A172 (cell line): ENCODE results near the gene PPM1H. TPM values are rescaled to one million over a fixed set of nuclear protein-coding genes. Genes with fewer than 3 reads are reported as not detected.

Experiments used
- DNase-seq: peaks from one replicate; pipeline ENCODE4 v3.0.0-alpha.2; 2015; ENCODE audit warnings: low spot score
- total RNA-seq: library from RNA; depleted of rRNA; stranded (reverse); fragments of >200 nt; shearing (Covaris generic); gene quantifications from 2 replicates; pipeline ENCODE4 v1.2.3, GENCODE V29; 2014

The PPM1H gene
- total RNA-seq, 1 experiment from 2014 or later: 9.2 TPM

GRCh38 chr12:62649412-62650138, 285.4 kb downstream of the PPM1H start:
- DNase-seq: no peak

DNA sequence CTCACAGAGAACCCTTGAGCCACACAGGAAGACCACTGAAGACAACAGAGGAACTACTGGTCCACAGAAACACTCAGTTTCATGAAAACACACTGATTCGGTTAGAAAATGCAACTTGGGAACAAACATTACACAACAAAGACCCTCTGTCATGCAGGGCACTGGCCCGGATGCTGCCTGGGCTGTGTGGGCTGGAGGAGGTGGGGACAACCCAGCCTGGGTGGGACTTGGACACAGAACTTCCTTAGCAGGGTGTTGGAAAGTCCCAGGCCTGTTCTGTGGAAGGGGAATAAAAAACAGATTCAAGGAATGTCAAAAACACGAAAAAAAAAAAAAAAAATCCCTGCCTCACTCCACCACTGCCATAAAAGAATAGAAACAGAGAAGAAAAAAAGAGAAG, 287.4 kb downstream of the PPM1H start:
- no peak for DNase-seq

GRCh38 chr12:62646566-62646965, 288.4 kb downstream of the PPM1H start:
- no peak for DNase-seq

DNA sequence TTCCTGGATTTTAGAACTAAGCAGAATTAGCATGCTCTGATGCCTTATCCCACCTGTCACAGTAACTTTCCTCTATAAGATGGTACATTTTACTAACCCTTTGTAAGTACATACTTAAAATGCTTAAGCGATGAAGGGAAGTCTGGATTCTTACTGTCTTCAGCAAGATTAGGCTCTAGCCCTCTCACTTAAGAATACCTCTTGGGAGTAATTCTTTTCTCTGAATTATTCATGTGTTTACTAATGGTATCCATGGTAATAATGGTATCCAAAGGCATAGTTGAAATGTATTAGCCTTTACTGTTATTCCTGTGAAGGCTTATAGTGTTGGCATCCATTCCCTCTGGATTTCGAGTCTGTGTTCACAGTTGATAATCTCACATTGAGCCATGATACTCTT, 291.5 kb downstream of the PPM1H start:
- DNase-seq: no peak

DNA sequence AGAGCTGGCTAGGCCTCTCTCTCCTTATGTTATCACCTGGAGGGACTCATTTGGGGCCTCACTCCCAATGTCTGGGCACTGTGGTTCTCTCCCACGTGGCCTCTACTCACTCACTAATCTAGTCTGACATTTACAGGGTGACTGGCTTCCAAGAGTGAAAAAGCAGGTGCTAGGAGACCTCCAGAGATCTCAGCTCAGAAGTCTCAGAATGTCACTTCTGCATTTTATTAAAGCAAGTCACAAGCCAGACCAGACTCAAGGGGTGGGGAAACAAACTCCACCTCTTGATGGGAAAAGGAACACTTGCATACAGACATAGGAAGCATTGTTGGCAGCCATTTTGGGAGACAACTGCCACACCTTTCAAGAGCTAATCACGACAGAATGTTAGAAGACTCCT, 292.5 kb downstream of the PPM1H start:
- DNase-seq: no peak

DNA sequence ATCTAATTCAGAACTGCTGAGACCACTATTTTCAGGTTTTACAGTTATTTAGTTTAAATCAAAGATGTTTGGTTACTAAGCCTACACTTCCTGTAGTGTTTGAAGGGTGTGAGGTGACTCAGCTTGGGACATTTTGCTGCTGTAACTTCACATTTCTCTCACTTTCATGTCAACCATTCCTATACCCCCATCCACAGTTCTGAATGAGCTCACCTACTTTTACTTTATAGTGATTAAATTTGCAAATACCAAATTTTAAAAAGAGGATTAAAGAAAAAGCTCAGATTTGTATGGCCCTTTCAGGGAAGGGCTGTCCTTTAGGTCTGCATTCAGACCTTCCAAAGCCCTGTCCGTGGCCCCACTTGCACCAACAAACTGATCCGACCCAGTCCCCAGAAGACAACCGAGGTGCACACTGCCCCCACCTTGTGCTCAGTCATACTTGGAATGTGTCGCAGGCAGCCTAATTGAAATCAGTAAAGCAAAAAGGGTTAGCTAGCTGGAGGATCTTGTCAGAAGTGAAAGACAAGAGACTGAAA, 294.0 kb downstream of the PPM1H start:
- peak; percentile 55 for DNase-seq

DNA sequence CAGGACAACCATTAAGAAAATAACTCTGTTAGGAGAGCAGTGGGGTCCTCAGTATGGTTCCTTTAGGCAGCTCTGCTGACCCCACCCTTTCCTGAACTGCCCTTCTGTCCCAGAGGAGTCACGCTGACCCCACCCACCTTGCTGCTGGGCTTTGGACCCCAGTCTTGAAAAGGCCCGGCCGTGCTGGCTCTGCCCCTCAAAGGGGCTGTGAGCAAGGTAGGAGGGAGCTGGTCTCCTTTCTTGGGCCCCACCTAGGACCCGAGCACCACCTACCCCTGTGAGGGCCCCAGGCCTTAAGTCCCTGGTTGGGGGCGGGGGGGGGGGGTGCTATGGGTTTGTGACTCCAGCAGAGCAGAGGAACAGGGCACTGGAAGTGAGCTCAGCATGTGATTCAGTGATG, 297.3 kb downstream of the PPM1H start:
- DNase-seq: no peak

DNA sequence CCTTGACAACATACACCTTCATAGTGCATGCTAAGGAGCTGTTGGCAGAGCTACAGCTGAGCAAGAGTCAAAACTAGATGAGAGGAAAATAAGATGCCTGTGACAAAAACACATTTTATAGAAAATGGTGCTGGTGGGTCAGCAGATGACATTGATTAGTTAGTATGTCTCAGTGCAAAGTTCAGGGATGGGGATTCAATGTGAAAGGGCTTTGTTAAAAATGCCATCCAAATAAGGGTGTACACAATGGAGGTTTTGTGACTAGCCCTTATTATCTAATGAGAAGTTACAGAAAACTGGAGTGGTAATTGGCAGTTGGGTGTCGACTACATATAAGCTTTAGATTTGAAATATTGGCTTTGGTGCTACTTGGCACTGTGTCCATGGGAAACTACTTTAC, 299.3 kb downstream of the PPM1H start:
- no peak for DNase-seq

GRCh38 chr12:62632411-62632918, 302.5 kb downstream of the PPM1H start:
- no peak for DNase-seq

DNA sequence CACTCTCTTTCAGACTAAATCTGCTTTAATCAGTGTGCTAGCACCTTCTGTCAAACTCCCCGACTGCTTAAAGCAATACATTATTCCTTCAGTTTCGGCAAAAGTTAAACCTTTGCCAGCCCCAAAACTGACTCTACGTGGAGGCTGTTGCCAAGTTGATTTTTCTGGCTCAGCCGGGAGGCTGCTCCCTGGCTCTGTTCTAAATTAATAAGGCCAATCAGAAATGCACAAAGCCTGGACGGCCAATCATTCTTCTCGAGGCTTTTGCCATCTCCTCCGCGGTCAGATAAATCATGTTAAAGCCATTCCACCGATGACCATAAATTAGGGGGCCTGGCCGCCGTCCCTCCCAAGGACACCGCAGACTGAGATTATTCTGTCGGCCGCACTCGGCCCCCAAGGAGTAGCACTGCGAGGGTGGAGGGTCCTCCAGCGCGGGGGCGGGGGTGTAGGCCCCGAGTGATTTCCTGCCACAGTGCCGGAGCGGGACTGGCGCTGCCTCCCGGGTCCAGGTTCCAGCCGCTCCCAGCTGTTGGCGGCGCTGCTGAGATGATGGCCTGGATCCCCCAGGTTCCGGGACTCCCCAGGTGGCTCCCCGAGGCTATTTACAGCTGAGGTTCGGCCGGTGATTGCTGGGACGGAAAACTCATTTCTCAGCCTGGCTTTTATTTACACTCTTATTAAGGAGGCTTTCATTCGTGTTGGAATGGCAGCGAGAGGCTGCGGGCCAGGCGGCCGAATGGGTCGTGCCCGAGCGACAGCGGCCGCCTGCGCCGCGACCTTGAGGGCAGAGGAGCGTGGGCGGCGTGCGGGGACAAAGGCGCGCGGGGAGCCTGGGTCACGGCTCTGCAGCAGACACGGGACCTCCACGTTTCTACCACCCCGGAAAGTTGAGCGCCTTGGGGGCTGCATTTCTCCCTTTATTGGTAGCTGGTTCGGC, 303.2 kb downstream of the PPM1H start:
- DNase-seq: peak; percentile 67

- no peak for DNase-seq
Observed at GRCh38 chr12:62629971-62630739, 304.8 kb downstream of the PPM1H start.

DNA sequence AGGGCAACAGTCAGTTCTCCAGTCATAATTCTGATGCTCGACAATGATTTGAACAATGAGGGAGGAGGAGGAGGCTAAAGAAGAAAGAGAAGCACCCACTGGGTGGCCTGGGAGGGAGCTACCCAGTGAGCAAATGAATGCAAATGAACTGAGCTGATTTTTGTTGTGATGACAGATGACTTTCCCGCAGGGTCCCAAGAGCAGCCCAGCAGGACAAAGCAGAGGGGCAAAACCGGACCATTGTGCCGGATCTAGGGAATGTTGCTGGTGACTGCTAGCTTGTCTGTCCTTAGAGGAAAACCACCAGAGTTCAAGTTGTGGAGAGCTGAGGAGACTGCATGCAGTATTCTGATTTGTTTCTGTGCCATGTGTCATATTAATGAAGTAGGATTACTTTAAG, 305.5 kb downstream of the PPM1H start:
- no peak for DNase-seq

GRCh38 chr12:62627181-62627580, 307.8 kb downstream of the PPM1H start:
- no peak for DNase-seq

DNA sequence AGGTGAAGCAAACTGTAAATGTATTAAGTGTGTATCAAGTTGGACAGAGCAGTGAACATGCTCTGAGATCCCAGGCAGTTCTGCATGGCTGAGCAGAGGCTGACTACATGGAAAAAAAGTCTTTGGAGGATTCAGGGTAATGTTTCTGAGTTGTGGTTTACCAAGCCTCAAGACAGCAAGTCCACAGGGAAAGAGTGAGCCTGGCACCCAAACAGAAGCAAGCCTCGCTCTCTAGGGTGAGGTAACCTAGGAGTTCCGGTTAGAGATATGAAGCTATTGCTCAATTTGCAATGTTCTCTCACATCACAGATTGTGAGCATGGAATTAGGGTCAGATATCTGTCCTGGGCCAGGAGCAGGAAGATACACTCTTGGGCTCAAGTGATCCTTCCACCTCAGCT, 309.7 kb downstream of the PPM1H start:
- no peak for DNase-seq

DNA sequence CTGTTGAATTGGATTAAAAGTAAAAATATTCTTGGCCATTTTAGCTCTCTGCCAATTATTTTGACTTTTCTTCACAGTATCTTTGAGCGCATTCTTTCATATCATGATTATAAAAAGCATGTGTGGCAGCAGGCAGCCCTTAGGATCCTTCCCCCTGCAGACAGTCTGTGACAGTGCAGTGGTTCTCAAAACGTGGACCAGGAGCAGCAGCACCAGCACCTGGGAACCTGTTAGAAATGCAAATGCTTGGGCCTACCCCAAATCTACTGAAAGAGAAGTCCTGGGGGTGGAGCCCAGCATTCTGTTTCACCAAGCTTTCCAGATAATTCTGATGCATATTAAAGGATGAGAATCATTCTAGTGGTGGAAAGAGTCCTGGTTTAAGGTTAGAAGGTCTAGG, 312.8 kb downstream of the PPM1H start:
- DNase-seq: no peak

DNA sequence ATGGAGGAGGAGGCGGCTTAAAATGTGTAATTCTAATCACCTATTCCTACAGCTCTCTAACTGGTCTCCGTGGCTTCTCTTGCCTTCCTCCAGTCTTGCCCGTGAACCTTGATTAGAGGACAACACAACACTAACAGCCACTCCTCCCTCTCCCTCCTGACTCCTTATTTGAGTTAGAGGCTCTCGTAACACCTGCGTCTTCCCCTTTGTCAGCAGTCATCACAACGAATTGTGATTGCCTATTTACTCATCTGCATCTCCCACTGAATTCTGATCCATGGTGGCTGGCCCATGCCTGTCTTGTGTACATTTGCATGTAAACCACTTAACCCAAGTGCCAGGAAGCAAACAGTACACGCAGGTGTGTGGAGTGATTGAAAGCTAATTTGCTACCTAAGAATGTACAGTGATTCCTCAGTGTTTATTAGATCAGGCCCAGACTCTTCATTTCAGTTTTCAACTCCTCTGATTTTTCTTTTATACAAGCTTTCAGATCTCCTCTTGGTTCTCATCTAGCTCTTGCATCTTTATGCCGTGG, 313.8 kb downstream of the PPM1H start:
- DNase-seq: no peak

DNA sequence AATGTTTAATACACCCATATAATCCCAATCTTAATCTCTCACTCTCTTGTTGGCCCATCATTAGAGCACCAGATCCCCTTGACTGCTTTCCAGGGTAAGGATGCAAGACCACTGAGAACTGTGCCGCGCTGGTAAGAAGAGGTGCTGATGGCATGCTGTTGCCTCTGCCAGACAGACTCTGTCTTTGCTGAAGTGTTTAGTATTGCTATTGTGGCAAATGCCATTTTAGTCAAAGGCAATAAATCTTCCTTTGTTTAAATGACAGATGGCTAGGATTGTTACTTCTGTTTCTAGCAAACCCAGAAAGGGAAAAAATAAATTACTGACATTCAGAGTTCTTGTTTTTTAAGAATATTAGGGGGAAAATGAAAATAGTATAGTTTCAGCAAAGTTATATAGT, 316.0 kb downstream of the PPM1H start:
- DNase-seq: no peak

GRCh38 chr12:62618319-62618718, 316.6 kb downstream of the PPM1H start:
- DNase-seq: no peak

- no peak for DNase-seq
Observed at GRCh38 chr12:62613081-62613480, 321.9 kb downstream of the PPM1H start.

- DNase-seq: no peak
Observed at GRCh38 chr12:62606654-62607053, 328.3 kb downstream of the PPM1H start.

GRCh38 chr12:62605981-62606380, 329.0 kb downstream of the PPM1H start:
- no peak for DNase-seq

- DNase-seq: peak; percentile 28
Observed at GRCh38 chr12:62604871-62605270, 330.1 kb downstream of the PPM1H start.
